Measurements from ENCODE around the gene UBE2S.

UBE2S gene

GRCh38 chr19:55382013-55382412, 25.6 kb downstream of the UBE2S start:
- FAIRE-seq: no peak

GRCh38 chr19:55379174-55379573, 28.4 kb downstream of the UBE2S start:
- no peak for FAIRE-seq

- no peak for FAIRE-seq
Observed at GRCh38 chr19:55377356-55378131, 30.0 kb downstream of the UBE2S start.

GRCh38 chr19:55376241-55376933, 31.2 kb downstream of the UBE2S start, which contains the start of gene TMEM190:
Gene TMEM190 (plus strand): TSS chr19:55376826. CDS start chr19:55376854, 28 bp downstream.
- FAIRE-seq: no peak

GRCh38 chr19:55373993-55374757, 33.4 kb downstream of the UBE2S start:
- FAIRE-seq: no peak

- no peak for FAIRE-seq
Observed at GRCh38 chr19:55373306-55373992, 34.1 kb downstream of the UBE2S start.

GRCh38 chr19:55372316-55373081, 35.1 kb downstream of the UBE2S start:
- FAIRE-seq: no peak

GRCh38 chr19:55370305-55370988, 37.1 kb downstream of the UBE2S start, which contains the start of gene IL11:
Gene IL11 (minus strand): TSS chr19:55370463. CDS start chr19:55370310, 153 bp downstream.
- no peak for FAIRE-seq

GRCh38 chr19:55369653-55370304, 37.8 kb downstream of the UBE2S start:
- no peak for FAIRE-seq

- FAIRE-seq: no peak
Observed at GRCh38 chr19:55368701-55369563, 38.7 kb downstream of the UBE2S start.

- no peak for FAIRE-seq
Observed at GRCh38 chr19:55368106-55368505, 39.5 kb downstream of the UBE2S start.

GRCh38 chr19:55366790-55367189, 40.8 kb downstream of the UBE2S start:
- FAIRE-seq: no peak

- FAIRE-seq: no peak
Observed at GRCh38 chr19:55365964-55366363, 41.6 kb downstream of the UBE2S start.

- FAIRE-seq: no peak
Observed at GRCh38 chr19:55365245-55365644, 42.3 kb downstream of the UBE2S start.

GRCh38 chr19:55362990-55363716, 44.4 kb downstream of the UBE2S start, which contains the start of gene GARIN5B:
Gene GARIN5B (minus strand): TSS chr19:55363260. CDS start chr19:55363066, 194 bp downstream.
- FAIRE-seq: no peak

GRCh38 chr19:55362174-55362989, 45.2 kb downstream of the UBE2S start:
- FAIRE-seq: no peak

- FAIRE-seq: no peak
Observed at GRCh38 chr19:55360902-55361301, 46.7 kb downstream of the UBE2S start.

All from G401.6 (cell line).